ENCODE results near the gene PXT1.
A peak's percentile ranks its signal among the peaks of the same experiment; 100 is the strongest.

The PXT1 gene

GRCh38 chr6:36386495-36387439 is 55.9 kb downstream of the PXT1 start:
- H3K36me3 Mint-ChIP-seq = no peaks in the 10 kb centered on the region
- H3K9me3 Mint-ChIP-seq = no peaks in the 10 kb centered on the region
- peaks cover 43% of the 10 kb centered on the region for H3K27me3 Mint-ChIP-seq
- peak; percentile 49 for ATAC-seq
- peaks cover 34% of the 10 kb centered on the region for H3K4me1 Mint-ChIP-seq
- peak overlapping the region; percentile 66 for H3K27ac Mint-ChIP-seq
- peak overlapping the region; percentile 78 for H3K4me3 Mint-ChIP-seq

GRCh38 chr6:36384095-36384494 is 58.6 kb downstream of the PXT1 start:
- no peak for ATAC-seq
- no peak overlapping the region for H3K27ac Mint-ChIP-seq
- peaks cover 41% of the 10 kb centered on the region for H3K4me1 Mint-ChIP-seq
- no peaks in the 10 kb centered on the region for H3K36me3 Mint-ChIP-seq
- H3K4me3 Mint-ChIP-seq = no peak overlapping the region
- peaks cover 29% of the 10 kb centered on the region for H3K27me3 Mint-ChIP-seq
- H3K9me3 Mint-ChIP-seq = no peaks in the 10 kb centered on the region

- Mint-ChIP-seq H3K27ac (peak overlapping the region; percentile 52), H3K4me3 (no peak overlapping the region), H3K9me3 (no peaks in the 10 kb centered on the region), H3K36me3 (no peaks in the 10 kb centered on the region), H3K4me1 (peaks cover 46% of the 10 kb centered on the region), H3K27me3 (peaks cover 28% of the 10 kb centered on the region)
- peak; percentile 21 for ATAC-seq
These were observed 59.0 kb downstream of the PXT1 start for GRCh38 chr6:36383606-36384005.

GRCh38 chr6:36382976-36383375 is 59.7 kb downstream of the PXT1 start:
- Mint-ChIP-seq H3K27me3 (peaks cover 22% of the 10 kb centered on the region), H3K9me3 (no peaks in the 10 kb centered on the region), H3K27ac (peak overlapping the region; percentile 52), H3K4me1 (peaks cover 46% of the 10 kb centered on the region), H3K36me3 (no peaks in the 10 kb centered on the region), H3K4me3 (peak overlapping the region; percentile 16)
- ATAC-seq = no peak

GRCh38 chr6:36381502-36382389 is 60.9 kb downstream of the PXT1 start:
- H3K4me3 Mint-ChIP-seq = no peak overlapping the region
- H3K27me3 Mint-ChIP-seq = peaks cover 11% of the 10 kb centered on the region
- peaks cover 42% of the 10 kb centered on the region for H3K4me1 Mint-ChIP-seq
- H3K27ac Mint-ChIP-seq = peak overlapping the region; percentile 52
- H3K9me3 Mint-ChIP-seq = no peaks in the 10 kb centered on the region
- no peaks in the 10 kb centered on the region for H3K36me3 Mint-ChIP-seq
- peak; percentile 38 for ATAC-seq

- Mint-ChIP-seq H3K27ac (no peak overlapping the region), H3K36me3 (no peaks in the 10 kb centered on the region), H3K9me3 (no peaks in the 10 kb centered on the region), H3K4me1 (peaks cover 35% of the 10 kb centered on the region), H3K27me3 (no peaks in the 10 kb centered on the region), H3K4me3 (no peak overlapping the region)
- ATAC-seq = no peak
These were observed 62.5 kb downstream of the PXT1 start for GRCh38 chr6:36380166-36380565.

- Mint-ChIP-seq H3K36me3 (no peaks in the 10 kb centered on the region), H3K27ac (peak overlapping the region; percentile 80), H3K4me3 (no peak overlapping the region), H3K4me1 (peaks cover 35% of the 10 kb centered on the region), H3K27me3 (no peaks in the 10 kb centered on the region), H3K9me3 (no peaks in the 10 kb centered on the region)
- no peak for ATAC-seq
These were observed 63.7 kb downstream of the PXT1 start for GRCh38 chr6:36378936-36379335.

- peak overlapping the region; percentile 80 for H3K27ac Mint-ChIP-seq
- H3K36me3 Mint-ChIP-seq = no peaks in the 10 kb centered on the region
- no peaks in the 10 kb centered on the region for H3K27me3 Mint-ChIP-seq
- peaks cover 35% of the 10 kb centered on the region for H3K4me1 Mint-ChIP-seq
- no peak overlapping the region for H3K4me3 Mint-ChIP-seq
- H3K9me3 Mint-ChIP-seq = no peaks in the 10 kb centered on the region
- no peak for ATAC-seq
These were observed 64.3 kb downstream of the PXT1 start for GRCh38 chr6:36378243-36378920.

GRCh38 chr6:36377594-36377993 is 65.1 kb downstream of the PXT1 start:
- Mint-ChIP-seq H3K27ac (peak overlapping the region; percentile 80), H3K9me3 (no peaks in the 10 kb centered on the region), H3K27me3 (peaks cover 5% of the 10 kb centered on the region), H3K36me3 (no peaks in the 10 kb centered on the region), H3K4me1 (peaks cover 28% of the 10 kb centered on the region), H3K4me3 (no peak overlapping the region)
- no peak for ATAC-seq

GRCh38 chr6:36376742-36377141 is 65.9 kb downstream of the PXT1 start:
- H3K36me3 Mint-ChIP-seq = no peaks in the 10 kb centered on the region
- no peak overlapping the region for H3K27ac Mint-ChIP-seq
- peaks cover 13% of the 10 kb centered on the region for H3K27me3 Mint-ChIP-seq
- no peak overlapping the region for H3K4me3 Mint-ChIP-seq
- H3K4me1 Mint-ChIP-seq = peaks cover 24% of the 10 kb centered on the region
- no peak for ATAC-seq
- no peaks in the 10 kb centered on the region for H3K9me3 Mint-ChIP-seq

- Mint-ChIP-seq H3K27ac (no peak overlapping the region), H3K27me3 (peaks cover 17% of the 10 kb centered on the region), H3K9me3 (no peaks in the 10 kb centered on the region), H3K4me1 (peaks cover 20% of the 10 kb centered on the region), H3K4me3 (no peak overlapping the region), H3K36me3 (no peaks in the 10 kb centered on the region)
- ATAC-seq = no peak
These were observed 66.5 kb downstream of the PXT1 start for GRCh38 chr6:36376183-36376582.

- no peak for ATAC-seq
These were observed 67.0 kb downstream of the PXT1 start for GRCh38 chr6:36375644-36376155.

GRCh38 chr6:36374972-36375371 is 67.7 kb downstream of the PXT1 start:
- Mint-ChIP-seq H3K36me3 (no peaks in the 10 kb centered on the region), H3K4me3 (no peak overlapping the region), H3K27ac (no peak overlapping the region), H3K27me3 (peaks cover 17% of the 10 kb centered on the region), H3K4me1 (peaks cover 20% of the 10 kb centered on the region), H3K9me3 (no peaks in the 10 kb centered on the region)
- no peak for ATAC-seq

More at GRCh38 chr6:36375644-36376155, 67.0 kb downstream of the PXT1 start:
- Mint-ChIP-seq H3K4me1 (peaks cover 20% of the 10 kb centered on the region), H3K4me3 (no peak overlapping the region), H3K27me3 (peaks cover 17% of the 10 kb centered on the region), H3K9me3 (no peaks in the 10 kb centered on the region), H3K27ac (no peak overlapping the region), H3K36me3 (no peaks in the 10 kb centered on the region)

GRCh38 chr6:36374194-36374593 is 68.5 kb downstream of the PXT1 start:
- no peak overlapping the region for H3K4me3 Mint-ChIP-seq
- no peaks in the 10 kb centered on the region for H3K9me3 Mint-ChIP-seq
- no peak for ATAC-seq
- H3K27me3 Mint-ChIP-seq = peaks cover 17% of the 10 kb centered on the region
- no peaks in the 10 kb centered on the region for H3K36me3 Mint-ChIP-seq
- no peak overlapping the region for H3K27ac Mint-ChIP-seq
- H3K4me1 Mint-ChIP-seq = peaks cover 18% of the 10 kb centered on the region

All from stimulated activated memory B cell treated with anti-CD40 and anti-IgM and Interleukin-4, amounts not matched to agents 10 μg/mL and 1 μg/mL and 100 μg/mL, for 72 hours (primary cell).